Hippocampal formation (tissue), 2 donors: ENCODE results near the gene FOXG1.
A peak's percentile ranks its signal among the peaks of the same experiment; 100 is the strongest.

ENCODE experiments used
- DNase-seq, 2 donors: peaks; one replicate each; lab custom pipeline; 2025; lab: John Stamatoyannopoulos, UW

Gene FOXG1

DNA sequence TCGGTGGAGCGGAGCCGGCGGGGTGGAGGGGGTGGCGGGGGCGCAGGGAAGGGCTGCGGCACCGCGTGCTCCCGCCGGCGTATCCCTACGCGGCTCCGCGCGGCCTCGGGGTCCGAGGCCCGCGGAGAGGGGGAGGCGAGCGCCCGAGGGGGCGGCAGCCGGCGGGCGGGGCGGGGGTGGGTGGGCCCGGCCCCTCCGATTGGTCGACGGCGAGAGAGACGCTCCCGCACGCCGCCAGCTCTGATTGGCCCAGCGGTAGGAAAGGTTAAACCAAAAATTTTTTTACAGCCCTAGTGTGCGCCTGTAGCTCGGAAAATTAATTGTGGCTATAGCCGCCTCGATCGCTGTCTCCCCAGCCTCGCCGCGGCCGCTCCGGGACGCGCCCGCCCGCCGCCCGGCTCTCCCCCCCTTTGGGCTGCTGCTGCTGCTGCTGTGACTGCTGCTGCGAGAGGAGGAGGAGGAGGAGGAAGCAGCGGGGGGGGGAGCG is at the start of gene FOXG1:
Gene FOXG1, plus strand, starts transcription at position 319 of the 487 bp plus-strand sequence. CDS start 493 bp downstream, outside the sequence.
- peak; percentile 55 to 82 for DNase-seq

DNA sequence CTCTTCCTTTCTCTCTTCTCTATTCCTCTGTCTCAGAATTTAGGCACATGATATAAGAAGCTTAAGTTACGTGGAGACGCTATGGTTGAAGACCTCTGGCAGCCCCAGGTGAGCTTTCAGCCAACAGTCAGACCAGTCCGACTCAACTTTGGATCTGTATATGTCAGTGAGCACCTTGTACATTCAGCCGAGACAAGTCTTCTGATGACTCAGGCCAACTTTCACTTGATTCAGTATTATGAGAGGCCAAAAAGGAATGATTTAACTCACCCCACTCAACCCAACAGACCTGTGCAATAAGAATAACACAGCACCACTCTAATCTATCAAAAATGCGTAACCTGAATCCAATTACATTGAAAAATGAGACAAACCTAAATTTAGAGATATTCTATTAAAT is 47.5 kb upstream of the FOXG1 start:
- DNase-seq: no peak

DNA sequence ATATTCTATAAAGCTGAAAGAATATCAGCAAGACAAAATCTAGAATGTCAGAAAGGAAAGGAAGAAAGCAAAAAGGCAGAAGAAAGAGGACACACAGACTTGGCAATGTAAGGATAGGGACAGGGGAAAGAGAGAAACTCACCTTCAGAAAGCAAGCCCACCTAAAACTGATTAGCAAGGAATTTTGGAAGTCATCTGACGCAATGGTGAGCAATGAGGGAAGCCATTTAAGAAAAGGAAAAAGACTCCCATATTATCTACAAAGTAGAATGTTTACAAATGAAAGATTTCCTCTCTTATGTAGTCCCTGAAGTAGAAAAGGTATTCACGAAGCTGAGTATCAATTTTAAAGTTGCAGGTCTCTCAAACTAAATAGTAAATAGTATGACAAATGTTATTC is 35.2 kb upstream of the FOXG1 start:
- no peak for DNase-seq

DNA sequence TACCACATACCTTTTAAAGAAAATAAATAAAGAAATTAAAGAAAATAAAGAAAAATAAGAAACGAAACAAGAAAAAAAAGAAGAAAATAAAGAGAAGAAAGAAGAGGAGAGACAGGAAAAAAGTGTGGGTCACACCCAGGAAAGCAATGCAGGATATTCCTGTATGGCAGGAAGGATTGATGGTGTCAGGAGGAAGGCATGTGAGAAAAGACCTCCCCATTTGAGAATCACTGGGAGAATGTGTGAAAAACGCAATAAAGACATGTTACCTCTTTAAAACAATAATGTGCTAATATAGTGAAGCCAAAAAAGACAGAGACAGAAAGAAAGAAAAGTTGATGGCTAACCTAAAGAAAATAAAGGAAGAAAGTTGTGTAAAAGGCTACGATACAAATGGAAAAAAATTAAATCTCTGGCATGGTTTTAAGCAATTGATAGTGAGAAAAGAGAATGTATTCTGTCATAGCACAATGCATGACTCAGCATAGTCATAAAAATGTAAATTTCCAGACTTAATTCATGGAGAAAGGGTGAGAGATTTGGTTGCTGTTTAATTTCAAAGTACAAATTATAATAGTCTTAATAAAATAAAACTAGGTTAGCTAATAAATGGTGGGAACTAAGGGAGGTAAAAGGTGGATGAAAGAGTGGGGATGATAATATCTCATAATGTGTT is 24.3 kb upstream of the FOXG1 start:
- DNase-seq: no peak

DNA sequence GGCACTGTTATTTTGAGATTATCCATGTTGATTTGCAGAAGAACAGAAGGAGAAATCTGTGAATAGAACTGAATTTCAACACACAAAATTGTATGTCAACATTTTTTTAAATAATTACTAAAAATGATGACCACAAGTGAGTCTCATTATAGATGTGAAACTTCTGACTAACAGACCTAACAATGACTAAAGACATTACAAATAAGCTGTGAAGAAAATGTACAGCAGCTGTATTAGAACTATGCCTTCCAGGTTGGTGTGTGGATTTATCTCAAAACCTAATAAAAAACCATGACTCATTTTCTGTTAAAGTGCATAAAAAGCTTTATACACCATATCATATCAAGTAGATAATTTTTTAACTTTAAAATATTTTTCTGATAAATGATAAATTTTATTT is 22.5 kb upstream of the FOXG1 start:
- no peak for DNase-seq

DNA sequence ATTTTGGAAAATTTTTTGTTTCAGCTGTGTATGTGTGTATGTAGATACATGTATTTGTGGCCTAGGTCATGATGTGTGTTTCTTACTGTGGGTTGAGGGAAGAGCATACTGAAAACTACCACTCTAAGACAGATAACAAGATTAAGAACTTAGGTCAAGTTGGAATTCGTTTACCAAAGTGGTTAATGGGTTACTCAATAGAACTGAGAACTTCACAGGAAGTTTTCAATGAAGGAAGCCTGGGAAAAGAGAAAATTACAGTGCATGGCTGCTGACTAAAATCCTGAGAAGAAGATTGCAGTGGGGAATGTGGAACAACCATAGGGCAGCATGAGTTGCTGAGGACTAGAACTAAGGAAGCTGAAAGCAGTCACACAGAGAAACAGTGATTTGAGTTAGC is 21.4 kb upstream of the FOXG1 start:
- DNase-seq: no peak

DNA sequence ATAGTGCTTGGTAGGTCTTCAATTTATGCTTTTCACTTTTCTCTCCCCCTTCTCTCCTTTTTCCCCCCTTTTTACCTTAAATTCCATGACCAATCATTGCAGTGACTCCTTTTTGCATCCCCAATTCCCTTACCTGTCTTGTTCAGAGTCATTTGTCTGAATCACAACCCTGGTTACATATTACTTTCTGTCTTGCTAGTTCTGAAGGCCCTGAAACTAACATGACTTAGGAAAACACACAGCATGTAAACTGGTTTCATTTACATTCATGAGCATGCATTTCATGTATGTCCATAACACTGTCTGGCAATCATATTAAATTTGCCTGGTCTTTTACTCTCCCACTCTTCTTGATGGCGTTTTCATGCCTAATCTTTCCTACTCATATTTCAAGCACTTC is 20.3 kb upstream of the FOXG1 start:
- DNase-seq: no peak

DNA sequence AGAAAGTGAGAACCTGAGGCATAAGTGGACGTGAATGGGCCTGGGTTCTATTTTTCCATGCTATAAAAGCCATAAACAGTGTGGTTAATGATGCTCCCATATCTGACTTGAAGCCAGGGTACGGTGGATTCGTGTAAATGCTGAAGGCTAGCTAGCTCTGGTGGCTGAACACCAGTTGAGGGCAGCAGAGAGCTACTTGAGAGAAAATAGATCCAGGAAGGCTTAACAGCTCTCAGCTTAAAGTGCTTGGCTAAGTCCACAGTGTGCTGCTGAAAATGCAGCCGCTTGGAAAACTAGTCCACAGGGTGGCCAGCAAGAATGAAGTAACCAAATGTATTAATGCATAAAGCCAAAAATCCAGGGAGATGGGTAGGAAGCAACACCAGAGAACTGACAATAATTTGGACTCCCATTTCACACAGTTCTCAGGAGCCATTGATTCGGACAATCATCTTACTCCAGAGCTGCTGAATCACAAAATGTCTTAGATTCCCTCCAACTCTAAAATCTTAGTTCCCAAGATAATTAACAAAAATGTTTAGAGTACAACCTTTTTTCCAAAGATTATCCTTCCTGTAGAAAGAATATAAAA is 15.0 kb upstream of the FOXG1 start:
- DNase-seq: peak; percentile 34 to 65

DNA sequence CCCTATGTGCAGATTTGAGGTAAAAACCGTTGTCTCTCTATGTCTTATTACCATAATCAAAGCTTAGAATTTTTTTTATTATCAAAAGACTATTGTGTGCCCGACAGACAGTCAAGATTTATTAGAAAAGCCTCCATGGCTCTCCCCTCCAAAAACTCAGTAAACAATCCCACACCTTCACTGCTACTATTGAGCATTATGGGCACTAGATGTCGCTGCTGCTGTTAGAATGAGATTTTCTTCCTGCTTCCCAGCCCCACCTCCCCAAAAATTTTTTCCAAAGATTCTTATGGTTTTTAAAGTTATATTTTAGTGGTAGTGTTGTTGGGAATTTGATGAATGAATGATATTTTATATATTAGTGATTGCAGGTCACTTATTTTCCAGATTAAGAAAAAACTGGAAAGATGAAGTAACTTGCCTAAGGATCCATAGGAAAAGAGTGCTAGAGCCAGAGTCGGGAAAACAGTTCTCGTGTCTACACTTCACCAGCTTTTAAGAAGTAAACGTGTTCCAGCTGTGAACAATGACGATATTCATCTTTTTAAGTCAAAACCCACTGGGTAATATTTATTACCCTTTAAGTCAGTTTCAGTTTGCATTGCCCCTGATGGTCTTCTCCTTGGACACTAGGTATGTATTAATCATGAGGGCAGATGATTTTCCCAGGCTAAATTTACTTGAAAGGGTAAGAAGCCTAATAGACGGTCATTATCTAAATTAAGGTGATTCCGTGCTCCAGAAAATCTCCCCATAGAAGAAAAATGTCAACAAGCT is 12.2 kb upstream of the FOXG1 start:
- DNase-seq: peak in 1 of 2 donors; percentile 47

DNA sequence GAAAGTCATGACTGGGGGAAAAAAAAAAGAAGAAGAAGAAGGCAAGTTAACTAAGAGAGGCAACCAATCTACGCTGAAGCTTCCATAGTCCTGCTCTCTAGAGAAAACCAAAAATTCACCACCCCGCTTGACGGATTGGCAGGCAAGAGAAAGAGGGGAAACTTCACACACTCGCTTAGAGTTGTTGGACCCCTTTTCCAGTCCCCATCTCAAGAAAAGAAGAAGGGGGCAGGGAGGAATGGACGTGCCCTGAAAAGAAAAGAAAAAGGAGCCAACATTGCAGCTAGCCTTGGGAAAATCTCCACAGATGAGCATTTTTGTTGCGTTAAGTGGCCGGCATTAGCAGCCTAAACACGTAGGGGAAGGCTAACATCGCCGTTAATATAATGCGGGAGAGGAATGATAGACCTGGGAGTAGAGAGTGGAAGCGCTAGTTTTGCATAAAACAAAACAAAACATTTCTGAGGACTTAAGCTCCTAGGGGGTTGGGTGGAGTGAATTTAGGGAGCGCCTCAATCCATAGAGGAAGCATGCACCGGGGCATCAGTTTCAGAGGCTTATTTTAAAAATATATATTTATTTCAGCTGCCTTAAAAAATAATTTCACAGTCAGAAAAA is 11.3 kb upstream of the FOXG1 start:
- DNase-seq: no peak

DNA sequence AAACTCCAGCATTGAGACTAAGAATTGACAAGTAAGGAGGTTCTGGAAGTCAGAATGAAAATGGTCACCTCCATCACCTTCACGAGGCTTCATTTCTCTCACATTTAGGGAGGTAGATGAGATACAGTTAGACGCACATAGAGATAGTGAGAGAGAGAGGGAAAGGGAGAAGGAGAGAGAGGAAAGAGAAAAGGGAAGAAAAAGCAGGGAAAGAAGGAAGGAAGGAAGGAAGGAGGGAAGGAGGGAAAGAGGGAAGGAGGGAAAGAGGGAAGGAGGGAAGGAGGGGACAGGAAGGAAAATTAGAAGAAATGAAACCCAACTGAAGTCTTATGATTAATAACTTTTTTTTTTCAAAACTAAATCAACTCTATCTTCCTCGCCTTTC is 10.7 kb upstream of the FOXG1 start:
- no peak for DNase-seq

DNA sequence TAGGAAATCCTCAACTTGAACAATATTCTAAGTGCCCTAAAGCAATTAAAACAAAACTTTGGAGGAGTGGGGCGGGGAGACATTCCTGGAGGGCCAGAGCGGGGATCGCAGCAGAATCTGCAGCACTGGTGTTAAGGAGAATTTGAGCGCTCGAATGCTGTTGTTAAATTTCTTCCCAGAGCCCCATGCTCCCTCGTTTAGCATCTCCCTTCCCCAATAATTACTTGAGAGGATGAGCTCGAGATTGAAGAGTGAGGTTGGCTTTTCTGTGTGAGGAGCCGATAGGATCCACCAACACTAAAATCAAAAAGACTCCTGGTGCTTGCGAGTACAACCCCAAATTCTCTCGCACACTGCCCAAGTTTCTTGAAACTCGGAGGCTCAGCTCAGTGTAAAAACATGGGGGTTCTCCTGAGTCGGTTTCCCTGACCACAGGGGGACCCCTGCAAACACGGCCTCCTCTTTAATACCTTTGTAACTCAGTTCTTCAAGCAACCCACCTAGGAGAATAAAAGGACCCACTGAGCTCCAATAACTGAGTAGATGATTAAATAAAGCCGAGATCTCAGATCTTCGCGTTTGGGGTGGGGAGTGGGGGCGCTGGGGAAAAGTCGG is 10.2 kb upstream of the FOXG1 start:
- no peak for DNase-seq

DNA sequence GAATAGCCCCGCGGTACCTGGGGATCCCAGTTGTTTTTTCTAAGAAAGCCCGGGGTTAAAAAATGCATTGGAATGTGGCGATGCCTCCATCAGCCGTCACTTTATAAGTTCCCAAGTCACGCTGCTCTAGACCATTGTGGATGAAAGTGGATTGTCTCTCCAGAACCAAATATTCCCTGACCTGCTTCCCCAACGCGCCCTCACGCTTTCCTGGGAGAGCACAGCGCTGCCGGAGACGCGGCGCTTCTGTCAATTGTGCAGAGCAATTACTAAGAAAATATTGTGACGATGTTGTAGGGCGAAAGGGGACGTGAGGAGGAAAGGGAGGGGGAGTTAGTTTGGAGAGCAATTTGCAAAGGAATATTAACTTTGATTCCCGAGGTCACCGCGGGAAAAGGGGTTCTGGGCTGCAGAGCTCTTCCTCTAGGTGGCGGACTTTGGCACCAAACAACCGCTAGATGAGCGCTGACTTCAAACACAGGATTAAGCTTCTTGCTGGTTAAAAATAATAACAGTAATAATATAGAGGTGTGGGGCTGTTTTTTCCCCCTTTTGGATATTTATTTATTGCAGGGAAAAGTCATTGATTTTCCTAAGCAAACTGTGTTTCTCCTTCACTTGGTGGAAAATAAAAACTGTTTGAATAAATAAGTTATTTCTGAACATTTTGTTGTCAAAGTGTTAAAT is 9.6 kb upstream of the FOXG1 start:
- peak; percentile 33 to 43 for DNase-seq

DNA sequence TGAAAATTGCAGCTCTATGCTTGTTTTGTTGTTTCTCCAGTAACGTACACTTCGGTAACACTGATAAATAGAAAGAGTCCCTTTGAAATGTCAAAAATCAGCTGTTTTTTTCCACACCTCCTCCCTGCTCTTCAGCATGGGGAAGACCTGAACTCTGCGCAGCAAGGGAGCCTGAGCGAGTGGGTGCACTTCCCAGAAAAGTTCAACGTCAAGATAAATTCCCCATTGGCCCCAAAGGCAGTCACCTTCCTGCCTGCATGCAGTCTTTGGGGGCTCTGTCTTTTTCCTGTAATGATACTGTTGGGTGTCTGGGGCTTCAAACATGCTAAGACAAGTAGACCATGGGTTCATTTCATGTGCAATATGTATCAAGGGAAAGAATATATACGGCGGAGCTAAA is 8.8 kb upstream of the FOXG1 start:
- no peak for DNase-seq

DNA sequence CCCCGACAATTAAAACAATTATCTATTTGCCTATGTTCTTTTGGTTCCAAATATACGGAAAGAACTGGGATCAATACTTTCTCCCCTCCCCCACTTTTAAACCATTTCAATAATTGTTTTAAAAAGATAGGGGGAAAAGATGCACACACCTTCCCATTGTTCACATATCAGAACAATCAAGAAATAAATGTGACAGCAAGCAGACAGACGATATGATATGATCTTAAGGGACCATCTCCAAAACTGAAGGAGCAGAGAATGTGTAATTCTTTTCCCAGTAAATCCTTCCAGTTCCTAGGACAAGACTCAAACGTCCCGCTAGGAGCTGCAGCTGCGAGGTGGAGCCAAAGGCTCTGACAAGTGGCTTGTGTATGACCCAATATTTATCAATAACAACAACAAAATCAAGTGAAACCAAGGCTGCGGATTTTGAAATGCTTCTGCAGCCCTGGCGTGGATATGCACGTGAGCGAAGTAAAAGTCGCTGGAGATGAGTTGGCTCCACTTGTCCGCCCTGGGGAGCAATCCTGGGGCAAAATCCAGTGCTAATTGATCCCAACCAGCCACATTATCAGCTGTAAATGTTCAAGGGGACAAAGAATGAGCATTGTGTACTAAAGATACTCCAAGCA is 8.2 kb upstream of the FOXG1 start:
- no peak for DNase-seq

DNA sequence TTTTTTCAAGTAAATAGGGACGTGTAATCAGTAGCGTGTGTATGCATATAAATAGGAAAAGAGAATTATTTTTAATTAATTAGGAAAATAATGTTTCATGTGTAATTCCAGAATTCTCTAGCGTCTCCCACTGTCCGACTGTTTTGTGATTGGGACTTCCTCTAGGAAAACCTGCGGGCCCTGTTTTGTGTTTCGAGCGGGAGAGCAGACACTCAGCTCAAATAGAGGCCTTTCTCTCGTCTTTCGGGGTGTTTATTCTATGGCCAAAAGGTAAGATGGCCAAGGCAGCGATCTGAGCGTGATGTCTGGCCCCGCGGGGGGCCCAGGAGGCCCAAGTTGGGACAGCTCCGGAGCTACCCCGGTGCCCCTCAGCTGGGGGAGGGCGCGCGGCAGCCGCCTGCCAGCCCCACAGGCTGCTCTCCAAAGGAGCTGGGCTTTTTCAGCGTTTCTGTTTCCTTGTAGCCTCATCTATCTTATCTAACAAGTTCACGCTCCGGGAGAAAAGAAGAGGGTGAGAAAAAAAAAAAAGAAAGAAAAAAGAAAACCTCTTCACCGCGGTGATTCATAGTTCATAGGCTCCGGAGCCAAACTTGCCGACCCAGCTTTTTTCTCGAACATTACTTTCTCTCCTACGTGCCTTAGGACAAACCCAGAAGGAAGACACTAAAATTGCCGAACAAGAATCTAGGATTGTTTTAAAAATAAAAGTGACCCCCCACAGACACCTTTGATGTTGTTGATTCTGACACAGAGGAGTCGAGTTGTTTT is 7.5 kb upstream of the FOXG1 start:
- no peak for DNase-seq

DNA sequence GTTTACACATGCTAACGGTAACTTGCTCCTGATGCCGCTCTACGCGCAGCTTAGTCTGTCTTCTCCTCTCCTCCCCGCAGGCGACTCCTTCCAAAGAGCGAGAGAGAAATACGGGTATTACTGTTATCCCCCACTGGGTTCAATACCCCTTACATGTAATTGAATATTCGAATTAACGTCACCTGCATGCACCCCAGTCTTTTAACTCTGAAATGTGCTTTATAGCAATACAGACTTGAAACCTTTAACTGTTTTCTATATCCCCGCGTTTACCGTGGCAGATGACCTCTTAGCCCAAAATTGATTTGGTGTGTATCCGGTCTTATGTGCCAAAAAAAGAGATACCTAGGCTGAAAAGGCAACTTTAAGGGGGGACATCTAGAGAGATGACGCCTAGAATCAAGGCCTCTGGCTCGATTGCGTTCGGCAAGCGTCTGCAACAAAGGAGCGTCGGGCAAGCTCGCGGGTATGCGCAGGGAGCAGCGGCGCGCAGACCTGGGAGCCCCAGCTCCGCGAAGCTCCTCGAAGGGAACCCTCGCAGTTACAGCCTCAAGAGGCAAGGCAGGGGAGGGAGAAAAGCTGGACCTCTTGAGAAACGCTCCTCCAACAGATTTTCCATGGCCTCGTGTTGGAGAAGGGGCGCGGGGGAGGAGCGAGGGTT is 6.8 kb upstream of the FOXG1 start:
- no peak for DNase-seq

DNA sequence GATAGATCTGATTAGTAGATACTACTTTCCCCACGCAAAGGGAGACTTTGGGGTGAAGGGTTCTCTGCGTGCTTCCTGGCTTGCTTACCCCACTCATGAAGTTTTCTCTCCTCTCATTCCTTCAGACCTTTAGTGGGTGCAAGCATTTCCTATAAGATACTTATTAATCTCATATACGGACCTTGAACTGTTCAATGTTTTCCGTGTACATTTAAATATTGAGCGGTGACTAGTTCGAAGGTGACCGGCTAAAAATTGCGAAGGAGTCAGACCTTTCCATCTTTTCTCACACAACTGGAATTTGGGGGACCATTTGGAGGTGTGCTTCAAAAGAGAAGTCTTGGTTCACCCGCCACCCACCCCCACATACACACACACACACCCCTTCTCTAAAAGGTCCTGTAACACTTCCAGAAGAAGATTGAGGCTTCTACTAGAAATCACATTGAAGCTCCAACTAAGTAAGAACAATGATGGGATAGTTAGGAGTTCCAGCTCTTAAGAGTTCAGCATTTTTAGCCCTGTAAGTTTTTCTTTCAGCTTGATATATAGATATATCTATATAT is 6.1 kb upstream of the FOXG1 start:
- no peak for DNase-seq
